Neural progenitor cell (in vitro differentiated cells): ENCODE results near the gene ITGAD. TPM values are rescaled to one million over a fixed set of nuclear protein-coding genes. Genes with fewer than 3 reads are reported as not detected.

Source experiments
- DNase-seq: peaks from one replicate; pipeline ENCODE4 v3.0.0-alpha.2; 2016; ENCODE audit warnings: low spot score
- H2AFZ ChIP-seq: fragments of 200-600 bp; sonication (generic); replicated peaks from 2 replicates; pipeline ENCODE4 v1.6.1; 2016; ENCODE audit warnings: antibody characterized with exemption
- H3F3A ChIP-seq: fragments of 200-600 bp; sonication (generic); 2 replicates; pipeline ENCODE4 v1.6.1; 2016; ENCODE audit warnings: antibody characterized with exemption, low read depth
- H3K27ac ChIP-seq: fragments of 200-600 bp; sonication (generic); 2 replicates; pipeline ENCODE4 v1.5.1; 2016; ENCODE audit warnings: mild to moderate bottlenecking
- H3K27me3 ChIP-seq: fragments of 200-600 bp; sonication (generic); 2 replicates; pipeline ENCODE4 v1.6.1; 2016; ENCODE audit warnings: mild to moderate bottlenecking, moderate library complexity
- H3K36me3 ChIP-seq: fragments of 200-600 bp; sonication (generic); 2 replicates; pipeline ENCODE4 v1.5.1; 2016
- H3K4me1 ChIP-seq: fragments of 200-600 bp; sonication (generic); 2 replicates; pipeline ENCODE4 v1.6.1; 2016; ENCODE audit warnings: mixed run types
- H3K4me2 ChIP-seq: fragments of 200-600 bp; sonication (generic); 2 replicates; pipeline ENCODE4 v1.6.1; 2016
- H3K4me3 ChIP-seq: fragments of 200-600 bp; sonication (generic); 2 replicates; pipeline ENCODE4 v1.5.1; 2016
- H3K79me2 ChIP-seq: fragments of 200-600 bp; sonication (generic); 2 replicates; pipeline ENCODE4 v1.6.1; 2016; ENCODE audit warnings: low read depth
- H3K9ac ChIP-seq: fragments of 200-600 bp; sonication (generic); 2 replicates; pipeline ENCODE4 v1.6.1; 2016
- H3K9me3 ChIP-seq: fragments of 200-600 bp; sonication (generic); 2 replicates; pipeline ENCODE4 v1.5.1; 2016; ENCODE audit warnings: low read depth
- H4K20me1 ChIP-seq: fragments of 200-600 bp; sonication (generic); 2 replicates; pipeline ENCODE4 v1.6.1; 2016; ENCODE audit warnings: low read depth
- H3K27ac Mint-ChIP-seq: 3 replicates; pipeline ENCODE4 v1.8.0; 2021; ENCODE audit warnings: mixed read lengths
- H3K27me3 Mint-ChIP-seq: 2 replicates; pipeline ENCODE4 v1.8.0; 2022; ENCODE audit warnings: low read depth, mild to moderate bottlenecking, inconsistent platforms, moderate library complexity, mixed read lengths; ENCODE audit not compliant: insufficient read depth
- H3K36me3 Mint-ChIP-seq: 3 replicates; pipeline ENCODE4 v1.8.0; 2021; ENCODE audit warnings: mixed read lengths
- H3K4me1 Mint-ChIP-seq: 3 replicates; pipeline ENCODE4 v1.8.0; 2021; ENCODE audit warnings: mixed read lengths
- H3K4me3 Mint-ChIP-seq: 3 replicates; pipeline ENCODE4 v1.8.0; 2021; ENCODE audit warnings: mild to moderate bottlenecking, moderate library complexity, mixed read lengths
- H3K9me3 Mint-ChIP-seq: 3 replicates; pipeline ENCODE4 v1.8.0; 2020; ENCODE audit warnings: mixed read lengths
- EZH2 ChIP-seq: fragments of 200-600 bp; sonication (generic); IDR thresholded peaks from 2 replicates; pipeline ENCODE4 v1.6.1; 2017; ENCODE audit warnings: antibody characterized with exemption, mild to moderate bottlenecking, moderate library complexity
- EZH2phosphoT487 ChIP-seq: fragments of 200-600 bp; sonication (generic); IDR thresholded peaks from 2 replicates; pipeline ENCODE4 v1.6.1; 2017; ENCODE audit warnings: antibody characterized with exemption
- total RNA-seq: library from RNA; depleted of rRNA; stranded (reverse); fragments of >200 nt; gene quantifications from 2 replicates; pipeline ENCODE4 v1.2.3, GENCODE V29; 2015; ENCODE audit warnings: low replicate concordance
- TF ChIP-seq, protein P1 (sequence below): fragments of 200-600 bp; sonication (generic); IDR thresholded peaks from 2 replicates; pipeline ENCODE4 v1.5.1; 2017; ENCODE audit warnings: antibody characterized with exemption, mild to moderate bottlenecking

Gene ITGAD
- total RNA-seq, 1 donor from 2014 or later: not detected

DNA sequence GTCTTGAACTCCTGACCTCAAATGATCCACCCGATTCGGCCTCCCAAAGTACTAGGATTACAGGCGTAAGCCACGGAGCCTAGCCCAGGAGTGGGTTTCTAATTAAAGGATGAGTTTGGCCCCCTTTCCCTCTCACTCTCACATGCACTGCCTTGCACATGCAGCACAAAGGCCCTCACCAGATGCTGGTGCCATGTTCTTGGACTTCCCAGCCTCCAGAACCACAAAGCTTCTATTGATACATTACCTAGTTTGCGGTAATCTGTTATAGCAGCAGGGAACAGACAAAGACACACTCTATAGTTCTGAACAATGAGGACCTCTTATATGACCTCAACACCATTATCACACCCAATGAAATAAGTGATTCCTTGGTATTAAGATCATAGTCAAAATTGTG lies 17.9 kb upstream of the ITGAD start:
- H3K36me3 Mint-ChIP-seq: no peaks in the 10 kb centered on the region
- no peak overlapping the region for H3K27ac Mint-ChIP-seq
- no peak overlapping the region for H2AFZ ChIP-seq
- no peaks in the 10 kb centered on the region for H3F3A ChIP-seq
- DNase-seq: no peak
- no peak for TF ChIP-seq EZH2
- TF ChIP-seq, protein P1, sequence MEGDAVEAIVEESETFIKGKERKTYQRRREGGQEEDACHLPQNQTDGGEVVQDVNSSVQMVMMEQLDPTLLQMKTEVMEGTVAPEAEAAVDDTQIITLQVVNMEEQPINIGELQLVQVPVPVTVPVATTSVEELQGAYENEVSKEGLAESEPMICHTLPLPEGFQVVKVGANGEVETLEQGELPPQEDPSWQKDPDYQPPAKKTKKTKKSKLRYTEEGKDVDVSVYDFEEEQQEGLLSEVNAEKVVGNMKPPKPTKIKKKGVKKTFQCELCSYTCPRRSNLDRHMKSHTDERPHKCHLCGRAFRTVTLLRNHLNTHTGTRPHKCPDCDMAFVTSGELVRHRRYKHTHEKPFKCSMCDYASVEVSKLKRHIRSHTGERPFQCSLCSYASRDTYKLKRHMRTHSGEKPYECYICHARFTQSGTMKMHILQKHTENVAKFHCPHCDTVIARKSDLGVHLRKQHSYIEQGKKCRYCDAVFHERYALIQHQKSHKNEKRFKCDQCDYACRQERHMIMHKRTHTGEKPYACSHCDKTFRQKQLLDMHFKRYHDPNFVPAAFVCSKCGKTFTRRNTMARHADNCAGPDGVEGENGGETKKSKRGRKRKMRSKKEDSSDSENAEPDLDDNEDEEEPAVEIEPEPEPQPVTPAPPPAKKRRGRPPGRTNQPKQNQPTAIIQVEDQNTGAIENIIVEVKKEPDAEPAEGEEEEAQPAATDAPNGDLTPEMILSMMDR: no peak
- no peak for TF ChIP-seq EZH2phosphoT487
- no peaks in the 10 kb centered on the region for H3K9me3 ChIP-seq
- no peaks in the 10 kb centered on the region for H3K27me3 ChIP-seq
- H4K20me1 ChIP-seq: no peaks in the 10 kb centered on the region
- H3K4me3 Mint-ChIP-seq: no peak overlapping the region
- H3K9me3 Mint-ChIP-seq: no peaks in the 10 kb centered on the region
- peaks cover 6% of the 10 kb centered on the region for H3K4me1 Mint-ChIP-seq
- no peak overlapping the region for H3K4me3 ChIP-seq
- H3K4me2 ChIP-seq: no peak overlapping the region
- H3K27me3 Mint-ChIP-seq: peaks cover 20% of the 10 kb centered on the region
- H3K36me3 ChIP-seq: no peaks in the 10 kb centered on the region
- no peaks in the 10 kb centered on the region for H3K4me1 ChIP-seq
- H3K27ac ChIP-seq: no peak overlapping the region
- no peak overlapping the region for H3K9ac ChIP-seq
- H3K79me2 ChIP-seq: no peaks in the 10 kb centered on the region

DNA sequence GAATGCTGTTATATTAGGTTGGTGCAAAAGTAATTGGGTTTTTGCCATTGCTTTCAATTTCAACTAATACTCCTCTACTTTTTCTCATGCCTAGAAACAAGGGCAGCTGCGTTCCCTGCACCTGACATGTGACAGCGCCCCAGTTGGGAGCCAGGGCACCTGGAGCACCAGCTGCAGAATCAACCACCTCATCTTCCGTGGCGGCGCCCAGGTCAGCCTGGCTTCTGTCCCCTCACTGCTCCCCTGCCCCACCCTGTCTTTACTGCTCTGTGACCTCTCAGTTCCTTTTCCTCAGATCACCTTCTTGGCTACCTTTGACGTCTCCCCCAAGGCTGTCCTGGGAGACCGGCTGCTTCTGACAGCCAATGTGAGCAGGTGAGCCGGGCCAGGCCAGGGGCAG lies 16.4 kb upstream of the ITGAD start:
- H3K27me3 ChIP-seq: no peaks in the 10 kb centered on the region
- H3K4me3 ChIP-seq: no peak overlapping the region
- no peak overlapping the region for H3K4me2 ChIP-seq
- Mint-ChIP-seq H3K4me3 (no peak overlapping the region), H3K27me3 (peaks cover 16% of the 10 kb centered on the region), H3K4me1 (peaks cover 3% of the 10 kb centered on the region), H3K9me3 (no peaks in the 10 kb centered on the region), H3K36me3 (no peaks in the 10 kb centered on the region), H3K27ac (no peak overlapping the region)
- no peaks in the 10 kb centered on the region for H3K4me1 ChIP-seq
- H2AFZ ChIP-seq: no peak overlapping the region
- no peak for DNase-seq
- H3K27ac ChIP-seq: no peak overlapping the region
- H4K20me1 ChIP-seq: no peaks in the 10 kb centered on the region
- no peaks in the 10 kb centered on the region for H3K9me3 ChIP-seq
- no peaks in the 10 kb centered on the region for H3K79me2 ChIP-seq
- TF ChIP-seq EZH2phosphoT487 (no peak), EZH2 (no peak)
- TF ChIP-seq, protein P1: no peak
- H3K9ac ChIP-seq: no peak overlapping the region
- no peaks in the 10 kb centered on the region for H3K36me3 ChIP-seq
- no peaks in the 10 kb centered on the region for H3F3A ChIP-seq

DNA sequence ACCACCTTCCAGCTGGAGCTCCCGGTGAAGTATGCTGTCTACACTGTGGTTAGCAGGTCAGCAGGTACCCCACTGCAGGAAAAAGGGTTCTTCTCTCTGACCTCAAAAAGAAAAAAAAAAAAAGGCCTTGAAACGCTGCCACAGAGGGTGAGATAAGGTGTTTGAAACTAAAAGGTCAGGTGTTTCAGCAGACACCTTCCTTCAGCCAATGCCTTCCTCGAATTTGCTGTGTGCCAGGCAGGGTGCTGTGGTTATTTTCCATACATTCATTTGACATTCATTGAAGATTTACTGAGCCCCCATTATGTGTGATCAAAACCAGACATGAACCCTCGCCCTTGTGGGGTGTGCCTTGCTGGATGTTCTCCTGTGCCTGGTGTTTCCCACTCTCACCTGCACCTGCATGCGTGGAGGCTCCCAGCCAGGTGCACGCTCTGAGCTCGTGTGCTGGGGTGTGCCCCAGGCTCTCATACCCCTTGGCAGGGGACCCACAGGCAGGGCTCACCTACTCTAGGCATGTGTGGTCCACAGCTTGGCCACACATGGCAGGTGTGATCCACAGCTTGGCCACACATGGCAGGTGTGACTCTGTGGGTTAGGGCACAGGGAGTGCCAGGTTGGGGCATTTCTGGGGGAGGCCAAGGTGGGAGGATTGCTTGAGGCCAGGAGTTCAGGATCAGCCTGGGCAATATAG lies 15.8 kb upstream of the ITGAD start:
- no peak for TF ChIP-seq EZH2
- TF ChIP-seq, protein P1: no peak
- no peak for TF ChIP-seq EZH2phosphoT487
- no peaks in the 10 kb centered on the region for H3K9me3 Mint-ChIP-seq
- Histone ChIP-seq H3K4me3 (no peak overlapping the region), H4K20me1 (no peaks in the 10 kb centered on the region), H3K9ac (no peak overlapping the region), H3F3A (no peaks in the 10 kb centered on the region), H3K27me3 (no peaks in the 10 kb centered on the region), H3K9me3 (no peaks in the 10 kb centered on the region), H3K4me2 (no peak overlapping the region), H3K27ac (no peak overlapping the region), H3K79me2 (no peaks in the 10 kb centered on the region), H3K36me3 (no peaks in the 10 kb centered on the region), H2AFZ (no peak overlapping the region), H3K4me1 (no peaks in the 10 kb centered on the region)
- H3K4me3 Mint-ChIP-seq: no peak overlapping the region
- H3K36me3 Mint-ChIP-seq: no peaks in the 10 kb centered on the region
- no peak overlapping the region for H3K27ac Mint-ChIP-seq
- peaks cover 19% of the 10 kb centered on the region for H3K27me3 Mint-ChIP-seq
- no peak for DNase-seq
- peaks cover 2% of the 10 kb centered on the region for H3K4me1 Mint-ChIP-seq
